ENCODE data around the gene GRIK4. TPM values are rescaled to one million over a fixed set of nuclear protein-coding genes. Genes with fewer than 3 reads are reported as not detected.

GRIK4 gene
- total and polyA plus RNA-seq, 2 of the 4 experiments (the other 2 are of a cell fraction), result 0.18 to 0.38 TPM

DNA sequence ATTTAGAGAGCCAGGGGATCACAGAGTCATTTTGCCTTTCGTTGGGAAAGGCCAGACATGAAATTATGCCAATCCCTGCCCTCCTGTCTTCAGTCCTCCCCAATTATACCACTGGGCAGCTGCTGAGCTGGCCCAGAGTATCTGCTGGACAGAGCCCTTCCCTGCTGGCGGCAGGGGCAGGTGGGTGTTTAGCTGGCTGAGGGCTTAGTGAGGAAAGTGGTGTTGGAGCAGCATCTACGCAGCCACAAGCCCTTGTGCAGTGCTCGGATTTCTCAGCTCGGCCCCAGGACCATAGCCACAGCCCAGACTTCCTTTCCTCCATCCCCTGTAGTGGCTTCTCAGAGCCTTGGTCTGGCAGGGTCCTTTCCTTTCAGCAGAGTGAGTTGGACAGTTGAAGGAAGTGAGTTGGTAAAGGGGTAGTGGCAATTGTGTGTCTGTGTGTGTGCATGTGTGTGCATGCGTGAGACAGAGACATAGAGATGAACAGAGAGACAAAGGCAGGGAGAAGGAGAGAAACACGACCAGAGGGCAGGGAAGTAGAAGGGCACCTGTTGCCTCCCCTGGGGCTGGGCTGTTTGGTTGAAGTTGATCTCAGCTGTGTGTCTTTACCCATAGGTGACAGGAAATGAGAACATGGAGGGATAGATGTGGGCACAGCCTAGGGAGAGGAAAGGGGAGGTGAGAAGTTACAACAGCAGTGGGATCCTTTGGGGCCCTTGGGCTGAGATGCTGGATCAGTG is 66.2 kb downstream of the GRIK4 start:
- Histone ChIP-seq H4K5ac (ENCODE audit: low read depth, low read length) (no peak overlapping the region), H4K20me1 (ENCODE audit: insufficient read depth, low read length) (no peaks in the 10 kb centered on the region), H3K56ac (ENCODE audit: extremely low read depth, insufficient read depth, low read length) (no peak overlapping the region), H3K23ac (ENCODE audit: low read depth, low read length) (no peak overlapping the region), H4K8ac (ENCODE audit: low read depth in 2 of 2, low read length in 2 of 2) (no peak overlapping the region), H4K91ac (ENCODE audit: insufficient read depth, low read depth, low read length) (no peak overlapping the region), H2BK120ac (ENCODE audit: low read depth, low read length) (no peak overlapping the region), H3K4ac (ENCODE audit: low read depth, low read length) (no peak overlapping the region), H2BK15ac (ENCODE audit: low read depth, low read length) (no peak overlapping the region), H3K4me2 (ENCODE audit: low read depth, low read length) (no peak overlapping the region), H2AFZ (replicated peaks; ENCODE audit: low read length, poor library complexity) (no peak overlapping the region), H3K14ac (replicated peaks; ENCODE audit: low read depth, low read length) (no peak overlapping the region), H3K36me3 (ENCODE audit: control insufficient read depth, insufficient read depth, low read length) (no peaks in the 10 kb centered on the region), H3K4me3 (ENCODE audit: insufficient read depth, low read depth, low read length) (no peak overlapping the region), H3K9ac (ENCODE audit: low read depth, low read length) (no peak overlapping the region), H3K9me3 (ENCODE audit: control insufficient read depth, insufficient read depth, low read length) (no peaks in the 10 kb centered on the region), H2BK5ac (ENCODE audit: low read depth, low read length, poor library complexity, severe bottlenecking) (no peak overlapping the region), H2AK9ac (replicated peaks; ENCODE audit: low read depth, low read length, poor library complexity) (no peak overlapping the region), H3K79me1 (ENCODE audit: low read depth in 1 of 2, low read length in 2 of 2) (no peaks in the 10 kb centered on the region), H2BK20ac (ENCODE audit: low read depth, low read length) (no peak overlapping the region), H3K18ac (ENCODE audit: low read depth, low read length) (no peak overlapping the region), H3K27me3 (ENCODE audit: control insufficient read depth, insufficient read depth, low read length) (peaks cover 33% of the 10 kb centered on the region), H3K27ac (ENCODE audit: insufficient read depth, low read length) (no peak overlapping the region), H2AK5ac (ENCODE audit: low read depth, low read length) (no peak overlapping the region), H3K4me1 (ENCODE audit: control insufficient read depth, insufficient read depth, low read length) (peaks cover 2% of the 10 kb centered on the region; the same call in 1 of the 2 replicates), H3K9me1 (ENCODE audit: insufficient read depth, low read length) (no peaks in the 10 kb centered on the region)
- no peak for DNase-seq
- ATAC-seq (ENCODE audit: low read depth), result no peak; the same call in 1 of the 2 replicates
- WGBS, 2 experiments (ENCODE audit: extremely low coverage in 2 of 2, insufficient read length in 1 of 2), result 100% methylated on average over 1 of the region's 7 CpGs; no CpG with 5 or more reads in 1 of the 2 experiments
- BruUV-seq (replicated peaks), result no TSS peak
- TF ChIP-seq CEBPB (IDR thresholded peaks at IDR 0.05; ENCODE audit: low read depth, low read length), result no peak
- TF ChIP-seq RAD21 (IDR thresholded peaks at IDR 0.05; ENCODE audit: low read length), result no peak
- TF ChIP-seq FOS (IDR thresholded peaks at IDR 0.05; ENCODE audit: low read depth, low read length), result no peak
- TF ChIP-seq SMC3 (IDR thresholded peaks at IDR 0.05; ENCODE audit: low read depth, low read length), result no peak
- TF ChIP-seq, protein P1, sequence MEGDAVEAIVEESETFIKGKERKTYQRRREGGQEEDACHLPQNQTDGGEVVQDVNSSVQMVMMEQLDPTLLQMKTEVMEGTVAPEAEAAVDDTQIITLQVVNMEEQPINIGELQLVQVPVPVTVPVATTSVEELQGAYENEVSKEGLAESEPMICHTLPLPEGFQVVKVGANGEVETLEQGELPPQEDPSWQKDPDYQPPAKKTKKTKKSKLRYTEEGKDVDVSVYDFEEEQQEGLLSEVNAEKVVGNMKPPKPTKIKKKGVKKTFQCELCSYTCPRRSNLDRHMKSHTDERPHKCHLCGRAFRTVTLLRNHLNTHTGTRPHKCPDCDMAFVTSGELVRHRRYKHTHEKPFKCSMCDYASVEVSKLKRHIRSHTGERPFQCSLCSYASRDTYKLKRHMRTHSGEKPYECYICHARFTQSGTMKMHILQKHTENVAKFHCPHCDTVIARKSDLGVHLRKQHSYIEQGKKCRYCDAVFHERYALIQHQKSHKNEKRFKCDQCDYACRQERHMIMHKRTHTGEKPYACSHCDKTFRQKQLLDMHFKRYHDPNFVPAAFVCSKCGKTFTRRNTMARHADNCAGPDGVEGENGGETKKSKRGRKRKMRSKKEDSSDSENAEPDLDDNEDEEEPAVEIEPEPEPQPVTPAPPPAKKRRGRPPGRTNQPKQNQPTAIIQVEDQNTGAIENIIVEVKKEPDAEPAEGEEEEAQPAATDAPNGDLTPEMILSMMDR (conservative IDR thresholded peaks at IDR 0.05; ENCODE audit: low read depth, low read length), result no peak
- no peak for TF ChIP-seq MAZ (IDR thresholded peaks at IDR 0.05; ENCODE audit: borderline replicate concordance, low read depth, low read length)
- TF ChIP-seq MXI1 (IDR thresholded peaks at IDR 0.05; ENCODE audit: borderline replicate concordance, low read depth, low read length), result no peak
- no peak for TF ChIP-seq BHLHE40 (IDR thresholded peaks at IDR 0.05; ENCODE audit: low read depth, low read length)
- TF ChIP-seq MAFK (IDR thresholded peaks at IDR 0.05; ENCODE audit: low read depth, low read length), result no peak
- no peak for TF ChIP-seq POLR2A (IDR thresholded peaks at IDR 0.05; ENCODE audit: low read depth, low read length)
- no peak for TF ChIP-seq NFE2L2 (IDR thresholded peaks at IDR 0.05; ENCODE audit: low read depth, low read length)
- TF ChIP-seq CHD1 (IDR thresholded peaks at IDR 0.05; ENCODE audit: low read depth, low read length), result no peak
- TF ChIP-seq, protein P2, sequence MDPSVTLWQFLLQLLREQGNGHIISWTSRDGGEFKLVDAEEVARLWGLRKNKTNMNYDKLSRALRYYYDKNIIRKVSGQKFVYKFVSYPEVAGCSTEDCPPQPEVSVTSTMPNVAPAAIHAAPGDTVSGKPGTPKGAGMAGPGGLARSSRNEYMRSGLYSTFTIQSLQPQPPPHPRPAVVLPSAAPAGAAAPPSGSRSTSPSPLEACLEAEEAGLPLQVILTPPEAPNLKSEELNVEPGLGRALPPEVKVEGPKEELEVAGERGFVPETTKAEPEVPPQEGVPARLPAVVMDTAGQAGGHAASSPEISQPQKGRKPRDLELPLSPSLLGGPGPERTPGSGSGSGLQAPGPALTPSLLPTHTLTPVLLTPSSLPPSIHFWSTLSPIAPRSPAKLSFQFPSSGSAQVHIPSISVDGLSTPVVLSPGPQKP (IDR thresholded peaks at IDR 0.05; ENCODE audit: borderline replicate concordance, low read depth, low read length), result no peak
- TF ChIP-seq, protein P3, sequence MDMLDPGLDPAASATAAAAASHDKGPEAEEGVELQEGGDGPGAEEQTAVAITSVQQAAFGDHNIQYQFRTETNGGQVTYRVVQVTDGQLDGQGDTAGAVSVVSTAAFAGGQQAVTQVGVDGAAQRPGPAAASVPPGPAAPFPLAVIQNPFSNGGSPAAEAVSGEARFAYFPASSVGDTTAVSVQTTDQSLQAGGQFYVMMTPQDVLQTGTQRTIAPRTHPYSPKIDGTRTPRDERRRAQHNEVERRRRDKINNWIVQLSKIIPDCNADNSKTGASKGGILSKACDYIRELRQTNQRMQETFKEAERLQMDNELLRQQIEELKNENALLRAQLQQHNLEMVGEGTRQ (IDR thresholded peaks at IDR 0.05; ENCODE audit: low read depth, low read length), result no peak
- ChIA-PET POLR2A (ENCODE audit: unreplicated experiment) (no interaction called here), CTCF (no interaction called here)
- in situ Hi-C loops (cut with MboI; ENCODE audit: low sequenced_read_pairs) (no loop called here), intact Hi-C loops (cut with micrococcal nuclease) (no loop called here), dilution Hi-C loops (cut with HindIII; ENCODE audit: low sequenced_read_pairs, unreplicated experiment) (no loop called here)
